Activated CD8-positive, alpha-beta memory T cell treated with anti-CD3 and anti-CD28 coated beads, Interleukin-2, amount 50 U/mL, for 1 hour (primary cell): ENCODE data around the gene LCN12.
"Not testable (repeated sequence)": the region's sequence is repeated elsewhere in the genome, so short reads cannot be mapped to it uniquely, and the experiment has no call there.

Experiments
- DNase-seq: peaks from one replicate; pipeline ENCODE4 v3.0.0-alpha.2; 2020; ENCODE audit errors: extremely low read depth

The LCN12 gene

GRCh38 chr9:136991993-136992818 is 40.1 kb downstream of the LCN12 start, which contains the start of gene PAXX:
Gene PAXX, plus strand, starts transcription at chr9:136992422. Its CDS starts 22 bp downstream, at chr9:136992444.
- peak; percentile 76 for DNase-seq

GRCh38 chr9:136992819-136993369 is 40.8 kb downstream of the LCN12 start:
- DNase-seq = no peak

GRCh38 chr9:136994180-136994887 is 42.3 kb downstream of the LCN12 start:
- no peak for DNase-seq

GRCh38 chr9:136994888-136995230 is 42.8 kb downstream of the LCN12 start:
- no peak for DNase-seq

GRCh38 chr9:136995362-136995761 is 43.3 kb downstream of the LCN12 start:
- no peak for DNase-seq

GRCh38 chr9:136995772-136996311 is 43.8 kb downstream of the LCN12 start:
- no peak for DNase-seq

GRCh38 chr9:136996361-136997292 is 44.6 kb downstream of the LCN12 start, which contains the start of gene CLIC3:
Gene CLIC3, minus strand, starts transcription at chr9:136996568. Its CDS starts 25 bp downstream, at chr9:136996543.
- DNase-seq = peak; percentile 27

- DNase-seq = no peak
These were observed 45.3 kb downstream of the LCN12 start for GRCh38 chr9:136997371-136997770.

GRCh38 chr9:136997830-136998234 is 45.8 kb downstream of the LCN12 start:
- DNase-seq = peak; percentile 19

- no peak for DNase-seq
These were observed 48.3 kb downstream of the LCN12 start for GRCh38 chr9:137000177-137000930.

GRCh38 chr9:137001857-137002645 is 50.0 kb downstream of the LCN12 start:
- DNase-seq = no peak

- no peak for DNase-seq
These were observed 50.6 kb downstream of the LCN12 start for GRCh38 chr9:137002646-137003041.

- DNase-seq = not testable (repeated sequence)
These were observed 52.2 kb downstream of the LCN12 start for GRCh38 chr9:137004285-137004684.
